Measurements from ENCODE around the gene CELF5. TPM values are rescaled to one million over a fixed set of nuclear protein-coding genes. Genes with fewer than 3 reads are reported as not detected.

Gene CELF5
- total RNA-seq, 4 donors from 2014 or later = not detected

- H3K4me1 ChIP-seq = peaks cover 0 to 12% (median 0%) of the 10 kb centered on the region in 4 donors
- TF ChIP-seq POLR2A (IDR thresholded peaks at IDR 0.05) = no peak
- no peak for DNase-seq (ENCODE audit: low spot score in 2 of 2)
- no peak overlapping the region for H3K27ac ChIP-seq
- WGBS, 2 donors = 62 to 63% methylated on average over 3 of the region's 3 CpGs
- no peaks in the 10 kb centered on the region for H3K36me3 ChIP-seq
- H3K27me3 ChIP-seq = peaks cover 0 to 69% of the 10 kb centered on the region in 2 donors
- H3K9me3 ChIP-seq = peaks cover 0 to 6% (median 0%) of the 10 kb centered on the region in 4 donors
- H3K4me3 ChIP-seq = no peak overlapping the region
These were observed 78.3 kb downstream of the CELF5 start for GRCh38 chr19:3302755-3303154.

- peaks cover 0 to 6% (median 0%) of the 10 kb centered on the region in 4 donors for H3K9me3 ChIP-seq
- TF ChIP-seq EP300 (IDR thresholded peaks at IDR 0.05) = peak in 1 of 2 donors; percentile 73
- no peak for TF ChIP-seq POLR2A (IDR thresholded peaks at IDR 0.05)
- peak; percentile 84 to 91 (median 85) for TF ChIP-seq CTCF (IDR thresholded peaks at IDR 0.05)
- WGBS, 2 donors = 8 to 10% methylated on average over 14 to 22 of the region's 22 CpGs
- no peak overlapping the region for H3K4me3 ChIP-seq
- peak; percentile 32 to 63 for DNase-seq (ENCODE audit: low spot score in 2 of 2)
- H3K27me3 ChIP-seq = peaks cover 0 to 79% of the 10 kb centered on the region in 2 donors
- no peaks in the 10 kb centered on the region for H3K36me3 ChIP-seq
- H3K27ac ChIP-seq = no peak overlapping the region
- peaks cover 0 to 12% (median 0%) of the 10 kb centered on the region in 4 donors for H3K4me1 ChIP-seq
These were observed 80.5 kb downstream of the CELF5 start for GRCh38 chr19:3304871-3305423.

GRCh38 chr19:3309724-3310123 lies 85.3 kb downstream of the CELF5 start:
- no peak for DNase-seq (ENCODE audit: low spot score in 2 of 2)
- Histone ChIP-seq H3K9me3 (no peaks in the 10 kb centered on the region), H3K36me3 (no peaks in the 10 kb centered on the region), H3K4me1 (peaks cover 0 to 6% (median 0%) of the 10 kb centered on the region in 4 donors), H3K27me3 (peaks cover 0 to 77% of the 10 kb centered on the region in 2 donors), H3K27ac (no peak overlapping the region), H3K4me3 (no peak overlapping the region)
- no peak for TF ChIP-seq EP300 (IDR thresholded peaks at IDR 0.05)
- TF ChIP-seq CTCF (IDR thresholded peaks at IDR 0.05) = no peak
- no peak for TF ChIP-seq POLR2A (IDR thresholded peaks at IDR 0.05)
- 60 to 62% methylated on average over 1 of the region's 1 CpG for WGBS, 2 donors

- 76 to 87% methylated on average over 1 of the region's 1 CpG for WGBS, 2 donors
- Histone ChIP-seq H3K36me3 (no peaks in the 10 kb centered on the region), H3K9me3 (no peaks in the 10 kb centered on the region), H3K4me1 (peaks cover 0 to under 1% (median 0%) of the 10 kb centered on the region in 4 donors), H3K27ac (no peak overlapping the region), H3K27me3 (peaks cover 0 to 79% of the 10 kb centered on the region in 2 donors), H3K4me3 (no peak overlapping the region)
- no peak for TF ChIP-seq EP300 (IDR thresholded peaks at IDR 0.05)
- TF ChIP-seq POLR2A (IDR thresholded peaks at IDR 0.05) = no peak
- TF ChIP-seq CTCF (IDR thresholded peaks at IDR 0.05) = no peak
- no peak for DNase-seq (ENCODE audit: low spot score in 2 of 2)
These were observed 85.8 kb downstream of the CELF5 start for GRCh38 chr19:3310280-3310679.

- H3K4me1 ChIP-seq = no peaks in the 10 kb centered on the region
- no peak for DNase-seq (ENCODE audit: low spot score in 2 of 2)
- no peaks in the 10 kb centered on the region for H3K36me3 ChIP-seq
- H3K27me3 ChIP-seq = peaks cover 0 to 82% of the 10 kb centered on the region in 2 donors
- H3K4me3 ChIP-seq = no peak overlapping the region
- TF ChIP-seq CTCF (IDR thresholded peaks at IDR 0.05) (no peak), POLR2A (IDR thresholded peaks at IDR 0.05) (no peak), EP300 (IDR thresholded peaks at IDR 0.05) (no peak)
- H3K9me3 ChIP-seq = no peaks in the 10 kb centered on the region
- no peak overlapping the region for H3K27ac ChIP-seq
These were observed 86.2 kb downstream of the CELF5 start for GRCh38 chr19:3310711-3311110.
